GM12873 (cell line): ENCODE results near the gene AMBP.

Experiments used
- TF ChIP-seq, protein P1 (sequence below): IDR thresholded peaks from 2 replicates; pipeline ENCODE4 v1.5.1; 2012; ENCODE audit warnings: low read depth, mild to moderate bottlenecking, moderate library complexity, low read length, control low read depth; ENCODE audit not compliant: insufficient read depth; ENCODE audit errors: missing control alignments

The AMBP gene

DNA sequence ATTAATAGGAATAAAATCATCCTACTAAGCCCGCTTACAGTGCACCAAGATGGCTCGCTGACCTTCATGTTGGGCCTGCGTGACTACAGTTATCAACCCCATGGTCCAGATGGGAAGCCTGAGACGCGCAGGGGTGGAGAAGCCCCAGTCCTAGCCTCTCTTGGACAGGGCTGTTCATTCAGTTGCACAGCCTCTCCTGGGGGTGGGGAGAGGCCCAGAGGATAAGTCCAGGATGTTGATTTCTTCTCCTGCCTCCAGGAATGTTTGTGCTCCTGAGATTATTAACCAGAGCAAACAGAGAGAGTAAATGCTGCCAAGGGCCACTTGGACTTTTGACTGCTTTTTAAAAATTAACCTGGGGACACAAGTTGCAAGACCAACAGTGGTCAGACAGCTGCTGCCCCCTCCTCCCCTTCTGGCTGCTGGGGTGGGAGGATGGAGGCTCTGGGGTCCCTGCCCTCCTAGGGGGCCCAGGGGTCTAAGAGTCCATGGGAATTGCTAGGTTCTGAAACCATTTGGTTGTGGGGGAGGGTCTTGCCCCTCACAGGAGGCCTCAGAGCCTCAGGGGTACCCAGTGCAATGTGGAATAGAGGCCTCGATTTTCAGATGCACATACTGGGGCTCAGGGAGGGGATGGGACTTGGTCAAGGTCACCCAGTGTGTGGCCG lies 2.8 kb upstream of the AMBP start:
- TF ChIP-seq, protein P1, sequence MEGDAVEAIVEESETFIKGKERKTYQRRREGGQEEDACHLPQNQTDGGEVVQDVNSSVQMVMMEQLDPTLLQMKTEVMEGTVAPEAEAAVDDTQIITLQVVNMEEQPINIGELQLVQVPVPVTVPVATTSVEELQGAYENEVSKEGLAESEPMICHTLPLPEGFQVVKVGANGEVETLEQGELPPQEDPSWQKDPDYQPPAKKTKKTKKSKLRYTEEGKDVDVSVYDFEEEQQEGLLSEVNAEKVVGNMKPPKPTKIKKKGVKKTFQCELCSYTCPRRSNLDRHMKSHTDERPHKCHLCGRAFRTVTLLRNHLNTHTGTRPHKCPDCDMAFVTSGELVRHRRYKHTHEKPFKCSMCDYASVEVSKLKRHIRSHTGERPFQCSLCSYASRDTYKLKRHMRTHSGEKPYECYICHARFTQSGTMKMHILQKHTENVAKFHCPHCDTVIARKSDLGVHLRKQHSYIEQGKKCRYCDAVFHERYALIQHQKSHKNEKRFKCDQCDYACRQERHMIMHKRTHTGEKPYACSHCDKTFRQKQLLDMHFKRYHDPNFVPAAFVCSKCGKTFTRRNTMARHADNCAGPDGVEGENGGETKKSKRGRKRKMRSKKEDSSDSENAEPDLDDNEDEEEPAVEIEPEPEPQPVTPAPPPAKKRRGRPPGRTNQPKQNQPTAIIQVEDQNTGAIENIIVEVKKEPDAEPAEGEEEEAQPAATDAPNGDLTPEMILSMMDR = no peak

DNA sequence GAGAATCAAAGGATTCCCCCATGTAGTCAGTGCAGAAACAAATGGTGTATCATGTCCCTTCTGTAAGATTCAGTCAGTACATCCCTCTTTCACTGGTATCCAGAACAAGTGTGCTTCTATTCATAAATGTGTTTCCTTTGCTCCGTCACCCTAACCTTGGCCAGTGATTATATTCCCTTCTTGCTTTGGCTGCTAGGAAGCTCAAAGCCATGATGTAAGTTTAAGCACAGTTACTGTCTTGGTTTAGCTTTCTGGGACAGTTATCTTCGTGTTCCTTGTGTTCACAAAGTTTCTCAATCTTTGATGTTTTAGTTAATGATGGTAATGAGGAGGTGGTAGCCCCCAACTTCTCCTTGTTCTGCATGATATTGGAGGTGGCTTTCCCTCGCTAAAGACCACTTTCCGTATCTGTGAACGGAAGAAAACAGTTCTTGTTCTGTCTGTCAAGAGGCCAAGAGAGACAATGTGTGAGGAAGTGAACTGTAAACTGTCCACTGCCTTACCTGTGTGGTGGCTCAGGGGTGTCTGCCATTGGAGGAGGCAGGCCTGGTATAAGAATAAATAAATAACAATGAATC lies 2.2 kb upstream of the AMBP start:
- TF ChIP-seq, protein P1 = no peak

DNA sequence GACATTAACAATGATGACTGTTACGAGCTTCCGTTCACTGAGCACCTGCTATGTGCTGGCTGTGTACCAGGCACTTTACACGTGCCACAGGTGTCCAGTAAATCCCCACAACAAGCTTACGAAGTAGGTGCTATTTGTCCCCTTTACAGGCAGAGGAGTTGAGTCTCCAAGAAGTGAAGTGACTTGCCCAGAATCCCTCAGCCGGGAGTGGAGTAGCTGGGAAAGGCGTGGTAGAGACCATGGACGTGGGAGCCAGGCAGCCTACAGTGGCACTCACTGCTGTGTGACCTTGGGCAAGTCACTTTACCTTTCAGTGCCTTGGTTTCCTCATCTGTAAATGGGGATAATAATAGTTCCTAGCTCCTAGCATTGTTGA lies 669 bp upstream of the AMBP start:
- TF ChIP-seq, protein P1 = no peak

DNA sequence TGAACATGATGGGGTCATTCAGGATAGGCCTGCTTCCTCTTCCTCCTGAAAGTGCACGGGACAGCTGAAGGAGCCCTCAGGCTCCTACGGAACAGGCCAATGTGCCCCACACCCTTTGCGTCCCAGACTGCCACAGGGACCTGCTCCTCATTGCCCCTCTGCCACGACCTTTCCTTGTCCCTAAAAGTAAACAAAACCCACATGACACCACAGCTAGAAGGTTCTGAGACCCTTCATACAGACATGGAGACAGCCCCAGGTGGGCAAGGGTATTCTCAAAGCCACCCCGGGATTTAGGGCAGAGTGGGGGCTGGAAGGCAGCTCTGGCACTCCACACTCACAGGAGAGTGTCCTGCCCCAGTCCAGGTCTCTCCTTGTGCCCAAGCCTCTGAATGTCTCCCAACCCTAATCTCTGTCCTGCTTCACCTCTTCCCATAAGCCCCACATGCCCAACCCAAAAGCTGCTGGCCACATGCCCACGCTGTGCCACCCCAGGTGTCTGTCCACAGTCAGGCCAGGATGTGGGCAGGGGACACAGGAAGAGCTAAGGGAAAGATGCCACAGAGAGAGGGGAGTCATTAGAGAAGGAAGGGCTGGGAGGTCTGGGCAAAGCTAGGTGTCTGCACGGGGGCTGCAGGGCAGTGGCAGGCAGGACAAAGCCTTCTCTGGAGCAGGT lies 800 bp downstream of the AMBP start:
- TF ChIP-seq, protein P1 = no peak

DNA sequence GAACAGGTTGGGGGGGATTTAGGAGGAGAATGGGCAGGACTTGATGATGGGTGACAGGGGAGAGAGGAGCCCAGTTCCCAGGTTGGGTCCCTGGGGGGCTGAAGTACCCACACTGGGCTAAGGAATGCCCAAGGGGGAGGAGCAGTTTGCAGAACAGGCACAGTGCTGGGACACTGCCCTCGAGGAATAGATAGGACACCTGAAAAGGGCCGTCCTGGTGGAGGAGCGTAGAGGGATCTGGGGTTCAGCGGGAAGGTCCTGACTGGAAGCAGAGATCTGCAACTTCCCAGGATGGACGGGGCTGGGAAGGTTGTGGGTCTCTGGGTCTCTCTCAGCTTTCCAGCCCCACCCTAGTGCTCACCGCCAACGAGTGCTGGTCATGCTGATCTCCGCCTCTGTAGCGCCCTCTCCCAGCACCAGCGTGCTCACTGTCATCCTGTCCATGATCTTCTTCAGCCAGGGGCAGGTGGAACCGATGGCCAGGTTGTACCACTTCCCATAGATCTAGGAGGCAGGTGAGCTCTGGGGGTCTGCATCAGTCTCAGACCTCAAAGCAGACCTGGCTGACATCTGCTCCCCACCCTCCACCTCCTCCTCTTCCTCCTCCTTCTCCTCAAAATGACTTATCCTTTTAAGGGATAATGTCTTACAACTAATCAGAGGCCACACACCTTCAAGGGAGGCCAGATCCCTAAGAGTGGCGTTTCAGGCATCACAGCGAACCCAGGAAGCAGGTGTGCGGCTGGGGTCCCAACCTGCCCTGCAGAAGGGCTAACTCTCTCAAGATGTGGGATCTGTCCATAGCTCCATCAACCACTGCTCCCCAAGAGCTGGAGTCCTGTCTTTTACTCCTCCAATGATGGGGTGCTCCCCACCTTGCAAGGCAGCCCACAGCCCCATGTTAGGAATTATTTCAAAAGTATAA lies 1.6 kb downstream of the AMBP start:
- TF ChIP-seq, protein P1 = no peak

DNA sequence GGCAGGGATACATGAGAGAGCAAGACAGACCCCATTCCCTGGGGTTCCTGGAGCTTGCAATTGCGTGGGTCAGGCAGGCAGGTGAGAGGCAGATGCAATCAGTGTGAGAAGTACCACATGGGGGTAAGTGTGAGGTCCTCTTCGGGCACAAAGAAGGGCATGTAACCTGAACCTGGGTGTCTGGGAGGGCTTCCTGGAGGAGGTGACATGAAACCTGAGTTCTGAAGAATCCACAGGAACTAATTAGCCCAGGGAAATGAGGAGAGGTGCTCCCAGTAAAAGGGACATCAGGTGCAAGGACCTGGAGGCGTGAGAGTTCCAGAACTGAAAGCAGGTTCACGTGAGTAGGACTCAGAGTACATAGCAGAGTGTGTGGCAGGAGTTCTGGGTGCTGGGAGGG lies 2.5 kb downstream of the AMBP start:
- TF ChIP-seq, protein P1 = no peak
